GM23338 (cell line): ENCODE results near the gene FRYL. TPM values are rescaled to one million over a fixed set of nuclear protein-coding genes. Genes with fewer than 3 reads are reported as not detected.
A peak's percentile ranks its signal among the peaks of the same experiment; 100 is the strongest.

Source experiments
- ATAC-seq: fragments of 200-7000 bp; cut with Tn5 transposase; 3 replicates; pipeline ENCODE4 v1.9.1; 2020
- DNase-seq: peaks from one replicate; pipeline ENCODE4 v3.0.0-alpha.2; 2015; ENCODE audit warnings: low spot score
- H2AFZ ChIP-seq: fragments of 200-600 bp; sonication (generic); 2 replicates; pipeline ENCODE4 v1.8.0; 2016; ENCODE audit warnings: antibody characterized with exemption, mild to moderate bottlenecking, moderate library complexity
- H3F3A ChIP-seq: fragments of 200-600 bp; sonication (generic); replicated peaks from 2 replicates; pipeline ENCODE4 v1.8.0; 2017; ENCODE audit warnings: antibody characterized with exemption, mixed run types, low read depth
- H3K27ac ChIP-seq: fragments of 200-600 bp; sonication (generic); 2 replicates; pipeline ENCODE4 v1.6.1; 2016; ENCODE audit warnings: low read depth
- H3K27me3 ChIP-seq: fragments of 200-600 bp; sonication (generic); 2 replicates; pipeline ENCODE4 v1.8.0; 2016; ENCODE audit warnings: mild to moderate bottlenecking, mixed run types, moderate library complexity; ENCODE audit not compliant: insufficient read depth
- H3K36me3 ChIP-seq: fragments of 200-600 bp; sonication (generic); 2 replicates; pipeline ENCODE4 v1.8.0; 2016; ENCODE audit warnings: mild to moderate bottlenecking; ENCODE audit not compliant: insufficient read depth
- H3K4me1 ChIP-seq: fragments of 200-600 bp; sonication (generic); 2 replicates; pipeline ENCODE4 v1.8.0; 2016; ENCODE audit warnings: mild to moderate bottlenecking, moderate library complexity; ENCODE audit not compliant: insufficient read depth
- H3K4me2 ChIP-seq: fragments of 200-600 bp; sonication (generic); 2 replicates; pipeline ENCODE4 v1.7.1; 2017; ENCODE audit warnings: mixed run types
- H3K4me3 ChIP-seq: fragments of 200-600 bp; sonication (generic); 2 replicates; pipeline ENCODE4 v1.6.1; 2016; ENCODE audit warnings: mixed run types
- H3K79me2 ChIP-seq: fragments of 200-600 bp; sonication (generic); replicated peaks from 2 replicates; pipeline ENCODE4 v1.8.0; 2017; ENCODE audit warnings: mild to moderate bottlenecking; ENCODE audit not compliant: insufficient read depth
- H3K9me2 ChIP-seq: fragments of 200-600 bp; sonication (generic); 2 replicates; pipeline ENCODE4 v1.8.0; 2017; ENCODE audit not compliant: insufficient read depth
- H4K20me1 ChIP-seq: fragments of 200-600 bp; sonication (generic); replicated peaks from 2 replicates; pipeline ENCODE4 v1.8.0; 2017; ENCODE audit warnings: mild to moderate bottlenecking; ENCODE audit not compliant: insufficient read depth
- H3K27ac Mint-ChIP-seq: 2 replicates; pipeline ENCODE4 v1.8.0; 2020; ENCODE audit warnings: inconsistent platforms, mild to moderate bottlenecking, moderate library complexity, mixed read lengths
- H3K27me3 Mint-ChIP-seq: 3 replicates; pipeline ENCODE4 v1.8.0; 2022; ENCODE audit warnings: low read depth, mild to moderate bottlenecking, moderate library complexity, mixed read lengths, inconsistent platforms; ENCODE audit not compliant: insufficient read depth, poor library complexity
- H3K36me3 Mint-ChIP-seq: 3 replicates; pipeline ENCODE4 v1.8.0; 2021; ENCODE audit warnings: low read depth, mild to moderate bottlenecking, inconsistent platforms, moderate library complexity, mixed read lengths
- H3K4me1 Mint-ChIP-seq: 3 replicates; pipeline ENCODE4 v1.8.0; 2020; ENCODE audit warnings: mild to moderate bottlenecking, inconsistent platforms, mixed read lengths
- H3K4me3 Mint-ChIP-seq: 3 replicates; pipeline ENCODE4 v1.8.0; 2021; ENCODE audit warnings: moderate library complexity, mild to moderate bottlenecking, inconsistent platforms, mixed read lengths
- H3K9me3 Mint-ChIP-seq: 3 replicates; pipeline ENCODE4 v1.8.0; 2020; ENCODE audit warnings: moderate library complexity, mild to moderate bottlenecking, inconsistent platforms, mixed read lengths
- ZNF114 ChIP-seq: fragments of 250-450 bp; sonication (Bioruptor Pico); IDR thresholded peaks from 2 replicates; pipeline ENCODE4 v1.5.0; 2020; ENCODE audit warnings: mild to moderate bottlenecking, moderate library complexity
- ZNF331 ChIP-seq: fragments of 250-450 bp; sonication (Bioruptor Pico); IDR thresholded peaks from 2 replicates; pipeline ENCODE4 v1.5.0; 2020; ENCODE audit warnings: low read depth, mild to moderate bottlenecking, moderate library complexity
- polyA plus RNA-seq: library from polyadenylated mRNA; unstranded; fragments of >200 nt; fragmentation: Nextera tagmentation; extraction: Ambion mirVana; gene quantifications from 2 replicates; pipeline ENCODE4 v1.2.1, GENCODE V29; 2016
- total RNA-seq: library from RNA; depleted of rRNA; stranded (reverse); fragments of >200 nt; shearing (Covaris generic); gene quantifications from 2 replicates; pipeline ENCODE4 v1.2.3, GENCODE V29; 2014
- TF ChIP-seq, protein P1 (sequence below): fragments of 250-450 bp; sonication (Bioruptor Pico); IDR thresholded peaks from 2 replicates; pipeline ENCODE4 v1.5.0; 2020; ENCODE audit warnings: mild to moderate bottlenecking, moderate library complexity

Gene FRYL
- total and polyA plus RNA-seq, 2 experiments from 2014 or later = 30.7 to 53.3 TPM

DNA sequence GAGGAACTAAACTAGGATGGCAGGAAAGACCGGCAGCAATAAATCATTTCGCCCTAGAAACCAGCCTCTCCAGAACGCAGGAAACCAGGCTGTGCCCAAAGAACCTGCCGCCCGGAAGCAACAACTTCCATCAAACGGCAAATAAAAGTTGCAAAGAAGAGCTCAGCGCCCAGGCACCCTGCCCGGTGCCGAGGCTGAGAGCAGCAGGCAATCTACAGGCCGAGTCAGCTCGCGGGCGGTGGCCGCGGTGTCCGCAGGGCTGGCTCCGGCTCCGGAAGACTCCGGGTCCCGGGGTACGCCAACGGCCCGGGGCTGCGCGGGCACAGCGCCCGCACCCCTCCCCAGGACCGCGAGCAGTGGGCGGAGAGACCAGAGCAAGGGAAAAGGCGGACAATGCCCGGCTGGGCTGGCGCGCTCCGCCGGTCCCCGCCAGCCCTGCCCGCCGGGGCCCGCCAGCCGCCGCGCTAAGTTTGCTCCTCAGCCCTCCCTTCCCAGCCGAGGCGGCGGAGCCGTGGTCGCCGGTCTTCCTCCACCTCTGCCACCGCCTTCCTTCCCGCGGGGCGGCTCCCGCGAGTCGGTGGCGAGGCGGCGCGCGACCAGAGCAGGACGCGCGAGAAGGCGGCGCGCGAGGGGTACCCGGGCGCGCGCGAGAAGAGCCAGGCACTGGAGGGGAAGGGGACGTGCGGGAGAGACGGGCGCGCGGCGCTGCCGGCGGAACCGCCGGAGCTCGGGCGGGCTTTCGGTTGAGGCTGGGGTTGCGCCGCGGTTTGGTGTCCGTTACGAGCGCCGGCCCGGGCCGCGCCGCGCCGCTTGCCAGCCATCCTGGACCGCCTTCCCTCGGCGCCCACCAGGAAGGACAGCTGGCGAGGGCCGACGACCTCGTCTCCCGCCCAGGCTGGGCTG lies 733 bp downstream of the FRYL start:
- H3K9me3 Mint-ChIP-seq = no peaks in the 10 kb centered on the region; the same call in 2 of the 3 replicates
- ATAC-seq = peak; percentile 39
- peaks cover 48% of the 10 kb centered on the region for H3K79me2 ChIP-seq

More for the DNA sequence above, 733 bp downstream of the FRYL start:
- Histone ChIP-seq H3K27ac (peak overlapping the region; percentile 91), H3F3A (no peaks in the 10 kb centered on the region), H3K36me3 (no peaks in the 10 kb centered on the region), H2AFZ (peak overlapping the region; percentile 53), H3K9me2 (no peaks in the 10 kb centered on the region), H4K20me1 (peaks cover 12% of the 10 kb centered on the region), H3K27me3 (no peaks in the 10 kb centered on the region), H3K4me3 (peak overlapping the region; percentile 86), H3K4me2 (peak overlapping the region; percentile 91), H3K4me1 (peaks cover 33% of the 10 kb centered on the region)
- H3K27ac Mint-ChIP-seq = peak overlapping the region; percentile 93
- H3K4me1 Mint-ChIP-seq = peaks cover 43% of the 10 kb centered on the region
- DNase-seq = peak; percentile 73
- peaks cover 3% of the 10 kb centered on the region; the same call in 1 of the 3 replicates for H3K36me3 Mint-ChIP-seq
- no peak for TF ChIP-seq ZNF114
- TF ChIP-seq, protein P1, sequence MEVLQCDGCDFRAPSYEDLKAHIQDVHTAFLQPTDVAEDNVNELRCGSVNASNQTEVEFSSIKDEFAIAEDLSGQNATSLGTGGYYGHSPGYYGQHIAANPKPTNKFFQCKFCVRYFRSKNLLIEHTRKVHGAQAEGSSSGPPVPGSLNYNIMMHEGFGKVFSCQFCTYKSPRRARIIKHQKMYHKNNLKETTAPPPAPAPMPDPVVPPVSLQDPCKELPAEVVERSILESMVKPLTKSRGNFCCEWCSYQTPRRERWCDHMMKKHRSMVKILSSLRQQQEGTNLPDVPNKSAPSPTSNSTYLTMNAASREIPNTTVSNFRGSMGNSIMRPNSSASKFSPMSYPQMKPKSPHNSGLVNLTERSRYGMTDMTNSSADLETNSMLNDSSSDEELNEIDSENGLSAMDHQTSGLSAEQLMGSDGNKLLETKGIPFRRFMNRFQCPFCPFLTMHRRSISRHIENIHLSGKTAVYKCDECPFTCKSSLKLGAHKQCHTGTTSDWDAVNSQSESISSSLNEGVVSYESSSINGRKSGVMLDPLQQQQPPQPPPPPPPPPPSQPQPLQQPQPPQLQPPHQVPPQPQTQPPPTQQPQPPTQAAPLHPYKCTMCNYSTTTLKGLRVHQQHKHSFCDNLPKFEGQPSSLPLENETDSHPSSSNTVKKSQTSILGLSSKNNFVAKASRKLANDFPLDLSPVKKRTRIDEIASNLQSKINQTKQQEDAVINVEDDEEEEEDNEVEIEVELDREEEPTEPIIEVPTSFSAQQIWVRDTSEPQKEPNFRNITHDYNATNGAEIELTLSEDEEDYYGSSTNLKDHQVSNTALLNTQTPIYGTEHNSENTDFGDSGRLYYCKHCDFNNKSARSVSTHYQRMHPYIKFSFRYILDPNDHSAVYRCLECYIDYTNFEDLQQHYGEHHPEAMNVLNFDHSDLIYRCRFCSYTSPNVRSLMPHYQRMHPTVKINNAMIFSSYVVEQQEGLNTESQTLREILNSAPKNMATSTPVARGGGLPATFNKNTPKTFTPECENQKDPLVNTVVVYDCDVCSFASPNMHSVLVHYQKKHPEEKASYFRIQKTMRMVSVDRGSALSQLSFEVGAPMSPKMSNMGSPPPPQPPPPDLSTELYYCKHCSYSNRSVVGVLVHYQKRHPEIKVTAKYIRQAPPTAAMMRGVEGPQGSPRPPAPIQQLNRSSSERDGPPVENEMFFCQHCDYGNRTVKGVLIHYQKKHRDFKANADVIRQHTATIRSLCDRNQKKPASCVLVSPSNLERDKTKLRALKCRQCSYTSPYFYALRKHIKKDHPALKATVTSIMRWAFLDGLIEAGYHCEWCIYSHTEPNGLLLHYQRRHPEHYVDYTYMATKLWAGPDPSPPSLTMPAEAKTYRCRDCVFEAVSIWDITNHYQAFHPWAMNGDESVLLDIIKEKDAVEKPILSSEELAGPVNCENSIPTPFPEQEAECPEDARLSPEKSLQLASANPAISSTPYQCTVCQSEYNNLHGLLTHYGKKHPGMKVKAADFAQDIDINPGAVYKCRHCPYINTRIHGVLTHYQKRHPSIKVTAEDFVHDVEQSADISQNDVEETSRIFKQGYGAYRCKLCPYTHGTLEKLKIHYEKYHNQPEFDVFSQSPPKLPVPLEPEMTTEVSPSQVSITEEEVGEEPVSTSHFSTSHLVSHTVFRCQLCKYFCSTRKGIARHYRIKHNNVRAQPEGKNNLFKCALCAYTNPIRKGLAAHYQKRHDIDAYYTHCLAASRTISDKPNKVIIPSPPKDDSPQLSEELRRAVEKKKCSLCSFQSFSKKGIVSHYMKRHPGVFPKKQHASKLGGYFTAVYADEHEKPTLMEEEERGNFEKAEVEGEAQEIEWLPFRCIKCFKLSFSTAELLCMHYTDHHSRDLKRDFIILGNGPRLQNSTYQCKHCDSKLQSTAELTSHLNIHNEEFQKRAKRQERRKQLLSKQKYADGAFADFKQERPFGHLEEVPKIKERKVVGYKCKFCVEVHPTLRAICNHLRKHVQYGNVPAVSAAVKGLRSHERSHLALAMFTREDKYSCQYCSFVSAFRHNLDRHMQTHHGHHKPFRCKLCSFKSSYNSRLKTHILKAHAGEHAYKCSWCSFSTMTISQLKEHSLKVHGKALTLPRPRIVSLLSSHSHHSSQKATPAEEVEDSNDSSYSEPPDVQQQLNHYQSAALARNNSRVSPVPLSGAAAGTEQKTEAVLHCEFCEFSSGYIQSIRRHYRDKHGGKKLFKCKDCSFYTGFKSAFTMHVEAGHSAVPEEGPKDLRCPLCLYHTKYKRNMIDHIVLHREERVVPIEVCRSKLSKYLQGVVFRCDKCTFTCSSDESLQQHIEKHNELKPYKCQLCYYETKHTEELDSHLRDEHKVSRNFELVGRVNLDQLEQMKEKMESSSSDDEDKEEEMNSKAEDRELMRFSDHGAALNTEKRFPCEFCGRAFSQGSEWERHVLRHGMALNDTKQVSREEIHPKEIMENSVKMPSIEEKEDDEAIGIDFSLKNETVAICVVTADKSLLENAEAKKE (CRISPR knock-in tag) = no peak
- no peak for TF ChIP-seq ZNF331 (CRISPR knock-in tag)
- peaks cover 2% of the 10 kb centered on the region for H3K27me3 Mint-ChIP-seq
- peak overlapping the region; percentile 93 for H3K4me3 Mint-ChIP-seq
